Measurements from ENCODE around the gene RARG. TPM values are rescaled to one million over a fixed set of nuclear protein-coding genes. Genes with fewer than 3 reads are reported as not detected.

RARG gene
- total RNA-seq, 1 experiment from 2014 or later: 62.0 TPM

GRCh38 chr12:53215497-53215896 is 16.5 kb downstream of the RARG start:
- CTCF ChIA-PET: no interaction called here
- Histone ChIP-seq H3K27ac (ENCODE audit: low read length) (no peak overlapping the region), H3K4me1 (ENCODE audit: insufficient read depth, low read length) (peaks cover 31% of the 10 kb centered on the region), H3K9me2 (replicated peaks; ENCODE audit: low read length) (no peaks in the 10 kb centered on the region), H3K79me2 (ENCODE audit: low read length) (peaks cover 46% of the 10 kb centered on the region), H3K9ac (ENCODE audit: low read length) (no peak overlapping the region), H3K4me2 (ENCODE audit: low read length) (no peak overlapping the region), H3K4me3 (ENCODE audit: low read length) (no peak overlapping the region), H3K27me3 (ENCODE audit: low read length) (no peaks in the 10 kb centered on the region), H3F3A (ENCODE audit: low read length, unreplicated experiment) (no peaks in the 10 kb centered on the region), H4K20me1 (ENCODE audit: low read length) (no peaks in the 10 kb centered on the region), H2AFZ (ENCODE audit: low read length) (no peak overlapping the region), H3K9me3 (ENCODE audit: low read length) (no peaks in the 10 kb centered on the region), H3K36me3 (ENCODE audit: low read depth, low read length) (peaks cover 35% of the 10 kb centered on the region)
- POLR2A ChIA-PET (ENCODE audit: unreplicated experiment): no interaction called here
- ATAC-seq (no peak), DNase-seq (no peak)
- intact Hi-C loops (cut with micrococcal nuclease): no loop called here
- no TSS peak for BruUV-seq (replicated peaks)
- TF ChIP-seq EZH2phosphoT487 (IDR thresholded peaks at IDR 0.05; ENCODE audit: borderline replicate concordance, low read length): no peak
- TF ChIP-seq CTCF (conservative IDR thresholded peaks at IDR 0.05; ENCODE audit: low read depth, low read length): no peak
- no peak for TF ChIP-seq EZH2 (IDR thresholded peaks at IDR 0.05; ENCODE audit: low read length, unreplicated experiment)

GRCh38 chr12:53214687-53215455 is 17.1 kb downstream of the RARG start:
- H3K27ac ChIP-seq (ENCODE audit: low read length): no peak overlapping the region
- peaks cover 31% of the 10 kb centered on the region for H3K4me1 ChIP-seq (ENCODE audit: insufficient read depth, low read length)
- intact Hi-C loops (cut with micrococcal nuclease): no loop called here
- no peak for DNase-seq
- CTCF ChIA-PET: interaction anchor here (0.5 to 1.5 kb wide), 4 partner anchors 26 to 74 kb away, joined by 4 to 13 read pairs (median 8); a partner anchor contains a TSS
- no peaks in the 10 kb centered on the region for H3K9me2 ChIP-seq (replicated peaks; ENCODE audit: low read length)
- peaks cover 37% of the 10 kb centered on the region for H3K36me3 ChIP-seq (ENCODE audit: low read depth, low read length)
- POLR2A ChIA-PET (ENCODE audit: unreplicated experiment): no interaction called here
- no peak overlapping the region for H3K9ac ChIP-seq (ENCODE audit: low read length)
- H3K79me2 ChIP-seq (ENCODE audit: low read length): peaks cover 44% of the 10 kb centered on the region
- TF ChIP-seq EZH2phosphoT487 (IDR thresholded peaks at IDR 0.05; ENCODE audit: borderline replicate concordance, low read length) (no peak), EZH2 (IDR thresholded peaks at IDR 0.05; ENCODE audit: low read length, unreplicated experiment) (no peak), CTCF (conservative IDR thresholded peaks at IDR 0.05; ENCODE audit: low read depth, low read length) (no peak)
- H3K9me3 ChIP-seq (ENCODE audit: low read length): no peaks in the 10 kb centered on the region
- no peak for ATAC-seq
- no peak overlapping the region for H3K4me3 ChIP-seq (ENCODE audit: low read length)
- H4K20me1 ChIP-seq (ENCODE audit: low read length): no peaks in the 10 kb centered on the region
- H3K4me2 ChIP-seq (ENCODE audit: low read length): no peak overlapping the region
- no peak overlapping the region for H2AFZ ChIP-seq (ENCODE audit: low read length)
- H3F3A ChIP-seq (ENCODE audit: low read length, unreplicated experiment): no peaks in the 10 kb centered on the region
- no peaks in the 10 kb centered on the region for H3K27me3 ChIP-seq (ENCODE audit: low read length)
- no TSS peak for BruUV-seq (replicated peaks)

GRCh38 chr12:53214221-53214620 is 17.8 kb downstream of the RARG start:
- POLR2A ChIA-PET (ENCODE audit: unreplicated experiment): no interaction called here
- H3K4me2 ChIP-seq (ENCODE audit: low read length): no peak overlapping the region

More at GRCh38 chr12:53214221-53214620, 17.8 kb downstream of the RARG start:
- intact Hi-C loops (cut with micrococcal nuclease): no loop called here
- H2AFZ ChIP-seq (ENCODE audit: low read length): no peak overlapping the region
- TF ChIP-seq CTCF (conservative IDR thresholded peaks at IDR 0.05; ENCODE audit: low read depth, low read length) (no peak), EZH2phosphoT487 (IDR thresholded peaks at IDR 0.05; ENCODE audit: borderline replicate concordance, low read length) (no peak), EZH2 (IDR thresholded peaks at IDR 0.05; ENCODE audit: low read length, unreplicated experiment) (no peak)
- BruUV-seq (replicated peaks): no TSS peak
- H3F3A ChIP-seq (ENCODE audit: low read length, unreplicated experiment): no peaks in the 10 kb centered on the region
- H3K27ac ChIP-seq (ENCODE audit: low read length): no peak overlapping the region
- DNase-seq (no peak), ATAC-seq (no peak)
- H3K9ac ChIP-seq (ENCODE audit: low read length): no peak overlapping the region
- no peaks in the 10 kb centered on the region for H4K20me1 ChIP-seq (ENCODE audit: low read length)
- no peaks in the 10 kb centered on the region for H3K9me3 ChIP-seq (ENCODE audit: low read length)
- peaks cover 38% of the 10 kb centered on the region for H3K79me2 ChIP-seq (ENCODE audit: low read length)
- no peak overlapping the region for H3K4me3 ChIP-seq (ENCODE audit: low read length)
- no peaks in the 10 kb centered on the region for H3K27me3 ChIP-seq (ENCODE audit: low read length)
- peaks cover 31% of the 10 kb centered on the region for H3K4me1 ChIP-seq (ENCODE audit: insufficient read depth, low read length)
- H3K36me3 ChIP-seq (ENCODE audit: low read depth, low read length): peaks cover 37% of the 10 kb centered on the region
- CTCF ChIA-PET: interaction anchor here (0.5 to 1.9 kb wide), 7 partner anchors 27 to 131 kb away, joined by 4 to 13 read pairs (median 5); partner anchors contain the start of gene ESPL1
- no peaks in the 10 kb centered on the region for H3K9me2 ChIP-seq (replicated peaks; ENCODE audit: low read length)

All from PC-3 (cell line).